ENCODE data around the gene PRKAB1. TPM values are rescaled to one million over a fixed set of nuclear protein-coding genes. Genes with fewer than 3 reads are reported as not detected.

The PRKAB1 gene
- polyA plus RNA-seq, 2 of the 4 experiments (the other 2 are of a cell fraction) = 19.0 to 49.2 TPM

DNA sequence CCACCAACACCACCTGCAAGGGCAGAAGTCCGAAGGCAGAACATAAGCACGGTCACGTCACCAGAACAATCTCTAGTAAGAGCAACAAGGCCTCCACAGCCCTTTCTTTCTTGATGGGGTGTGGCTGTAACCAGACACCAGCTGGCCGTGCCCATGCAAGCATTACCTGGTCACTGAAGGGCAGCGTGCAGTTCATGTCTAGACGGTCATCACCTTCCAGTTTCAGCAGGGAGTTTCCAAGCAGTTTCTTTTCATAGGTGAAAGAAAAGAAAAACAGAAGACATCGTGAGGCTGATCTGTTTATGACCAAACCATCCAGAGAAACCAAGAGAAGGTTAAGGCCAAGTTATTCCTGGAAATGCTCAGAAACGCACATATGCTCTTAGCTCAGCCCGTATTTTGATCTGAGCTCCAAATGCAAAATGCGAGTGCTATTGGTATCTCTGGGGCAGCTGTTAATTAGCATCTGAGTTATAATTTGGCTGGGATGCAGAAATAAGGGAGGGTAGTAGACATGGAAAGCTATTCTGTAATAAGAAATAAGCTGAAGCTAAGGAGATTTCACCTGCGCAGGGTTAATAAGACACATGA is 42.5 kb downstream of the PRKAB1 start:
- ChIA-PET POLR2A (no interaction called here), CTCF (interaction anchor here (1.7 kb wide), 1 partner anchor 9 kb away, joined by 6 read pairs; no protein-coding TSS in a partner anchor)
- H3K4me2 ChIP-seq = no peak overlapping the region
- FAIRE-seq = no peak
- ATAC-seq = no peak
- H3K9me3 ChIP-seq = no peaks in the 10 kb centered on the region
- no peaks in the 10 kb centered on the region for H3K4me1 ChIP-seq
- 93% methylated on average over 11 of the region's 11 CpGs for WGBS (ENCODE audit: missing lambda C conversion rate)
- TF ChIP-seq PBX3 (IDR thresholded peaks at IDR 0.05) (no peak), NFE2L2 (conservative IDR thresholded peaks at IDR 0.05; ENCODE audit: low read length) (no peak), CEBPB (IDR thresholded peaks at IDR 0.05) (no peak), CBX2 (IDR thresholded peaks at IDR 0.05; ENCODE audit: borderline replicate concordance, low read depth) (no peak), CBX8 (IDR thresholded peaks at IDR 0.05) (no peak), ELK1 (IDR thresholded peaks at IDR 0.05; ENCODE audit: low read depth, low read length) (no peak), BCL3 (IDR thresholded peaks at IDR 0.05) (no peak), JUNB (IDR thresholded peaks at IDR 0.05) (no peak), MAFK (IDR thresholded peaks at IDR 0.05; ENCODE audit: partially characterized antibody) (no peak), POLR2A (IDR thresholded peaks at IDR 0.05; ENCODE audit: low read length) (no peak), FOXS1 (CRISPR knock-in tag; IDR thresholded peaks at IDR 0.05) (no peak), PHF8 (IDR thresholded peaks at IDR 0.05; ENCODE audit: borderline replicate concordance, low read depth) (no peak), ZNF302 (CRISPR knock-in tag; IDR thresholded peaks at IDR 0.05) (no peak)
- TF ChIP-seq, protein P1, sequence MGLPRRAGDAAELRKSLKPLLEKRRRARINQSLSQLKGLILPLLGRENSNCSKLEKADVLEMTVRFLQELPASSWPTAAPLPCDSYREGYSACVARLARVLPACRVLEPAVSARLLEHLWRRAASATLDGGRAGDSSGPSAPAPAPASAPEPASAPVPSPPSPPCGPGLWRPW (IDR thresholded peaks at IDR 0.05) = no peak
- TF ChIP-seq, protein P2, sequence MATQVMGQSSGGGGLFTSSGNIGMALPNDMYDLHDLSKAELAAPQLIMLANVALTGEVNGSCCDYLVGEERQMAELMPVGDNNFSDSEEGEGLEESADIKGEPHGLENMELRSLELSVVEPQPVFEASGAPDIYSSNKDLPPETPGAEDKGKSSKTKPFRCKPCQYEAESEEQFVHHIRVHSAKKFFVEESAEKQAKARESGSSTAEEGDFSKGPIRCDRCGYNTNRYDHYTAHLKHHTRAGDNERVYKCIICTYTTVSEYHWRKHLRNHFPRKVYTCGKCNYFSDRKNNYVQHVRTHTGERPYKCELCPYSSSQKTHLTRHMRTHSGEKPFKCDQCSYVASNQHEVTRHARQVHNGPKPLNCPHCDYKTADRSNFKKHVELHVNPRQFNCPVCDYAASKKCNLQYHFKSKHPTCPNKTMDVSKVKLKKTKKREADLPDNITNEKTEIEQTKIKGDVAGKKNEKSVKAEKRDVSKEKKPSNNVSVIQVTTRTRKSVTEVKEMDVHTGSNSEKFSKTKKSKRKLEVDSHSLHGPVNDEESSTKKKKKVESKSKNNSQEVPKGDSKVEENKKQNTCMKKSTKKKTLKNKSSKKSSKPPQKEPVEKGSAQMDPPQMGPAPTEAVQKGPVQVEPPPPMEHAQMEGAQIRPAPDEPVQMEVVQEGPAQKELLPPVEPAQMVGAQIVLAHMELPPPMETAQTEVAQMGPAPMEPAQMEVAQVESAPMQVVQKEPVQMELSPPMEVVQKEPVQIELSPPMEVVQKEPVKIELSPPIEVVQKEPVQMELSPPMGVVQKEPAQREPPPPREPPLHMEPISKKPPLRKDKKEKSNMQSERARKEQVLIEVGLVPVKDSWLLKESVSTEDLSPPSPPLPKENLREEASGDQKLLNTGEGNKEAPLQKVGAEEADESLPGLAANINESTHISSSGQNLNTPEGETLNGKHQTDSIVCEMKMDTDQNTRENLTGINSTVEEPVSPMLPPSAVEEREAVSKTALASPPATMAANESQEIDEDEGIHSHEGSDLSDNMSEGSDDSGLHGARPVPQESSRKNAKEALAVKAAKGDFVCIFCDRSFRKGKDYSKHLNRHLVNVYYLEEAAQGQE (IDR thresholded peaks at IDR 0.05) = no peak
- TF ChIP-seq, protein P3, sequence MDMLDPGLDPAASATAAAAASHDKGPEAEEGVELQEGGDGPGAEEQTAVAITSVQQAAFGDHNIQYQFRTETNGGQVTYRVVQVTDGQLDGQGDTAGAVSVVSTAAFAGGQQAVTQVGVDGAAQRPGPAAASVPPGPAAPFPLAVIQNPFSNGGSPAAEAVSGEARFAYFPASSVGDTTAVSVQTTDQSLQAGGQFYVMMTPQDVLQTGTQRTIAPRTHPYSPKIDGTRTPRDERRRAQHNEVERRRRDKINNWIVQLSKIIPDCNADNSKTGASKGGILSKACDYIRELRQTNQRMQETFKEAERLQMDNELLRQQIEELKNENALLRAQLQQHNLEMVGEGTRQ (IDR thresholded peaks at IDR 0.05) = no peak
- no peak overlapping the region for H3K4me3 ChIP-seq
- DNase-seq (ENCODE audit: low read depth in 1 of 2, low spot score in 1 of 2) = no peak
- no peak overlapping the region for H3K27ac ChIP-seq

GRCh38 chr12:119710965-119711551 is 43.1 kb downstream of the PRKAB1 start:
- H3K4me1 ChIP-seq = peaks cover 4% of the 10 kb centered on the region; the same call in 2 of the 3 replicates
- ChIA-PET POLR2A (no interaction called here), CTCF (interaction anchor here (1.7 kb wide), 1 partner anchor 10 kb away, joined by 6 read pairs; no protein-coding TSS in a partner anchor)
- 95% methylated on average over 15 of the region's 15 CpGs for whole genome bisulfite sequencing (ENCODE audit: missing lambda C conversion rate)
- ATAC-seq (no peak), DNase-seq (ENCODE audit: low read depth in 1 of 2, low spot score in 1 of 2) (no peak), FAIRE-seq (no peak)
- H3K27ac ChIP-seq = no peak overlapping the region
- no peak for TF ChIP-seq NFE2L2 (conservative IDR thresholded peaks at IDR 0.05; ENCODE audit: low read length)
- no peak for TF ChIP-seq RCOR1 (IDR thresholded peaks at IDR 0.05; ENCODE audit: low read depth, low read length)
- no peak for TF ChIP-seq NPAS2 (CRISPR knock-in tag; IDR thresholded peaks at IDR 0.05; ENCODE audit: borderline replicate concordance)
- no peak for TF ChIP-seq BHLHE40 (IDR thresholded peaks at IDR 0.05; ENCODE audit: low read depth, low read length)
- TF ChIP-seq, protein P4, sequence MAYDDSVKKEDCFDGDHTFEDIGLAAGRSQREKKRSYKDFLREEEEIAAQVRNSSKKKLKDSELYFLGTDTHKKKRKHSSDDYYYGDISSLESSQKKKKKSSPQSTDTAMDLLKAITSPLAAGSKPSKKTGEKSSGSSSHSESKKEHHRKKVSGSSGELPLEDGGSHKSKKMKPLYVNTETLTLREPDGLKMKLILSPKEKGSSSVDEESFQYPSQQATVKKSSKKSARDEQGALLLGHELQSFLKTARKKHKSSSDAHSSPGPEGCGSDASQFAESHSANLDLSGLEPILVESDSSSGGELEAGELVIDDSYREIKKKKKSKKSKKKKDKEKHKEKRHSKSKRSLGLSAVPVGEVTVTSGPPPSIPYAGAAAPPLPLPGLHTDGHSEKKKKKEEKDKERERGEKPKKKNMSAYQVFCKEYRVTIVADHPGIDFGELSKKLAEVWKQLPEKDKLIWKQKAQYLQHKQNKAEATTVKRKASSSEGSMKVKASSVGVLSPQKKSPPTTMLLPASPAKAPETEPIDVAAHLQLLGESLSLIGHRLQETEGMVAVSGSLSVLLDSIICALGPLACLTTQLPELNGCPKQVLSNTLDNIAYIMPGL (CRISPR knock-in tag; IDR thresholded peaks at IDR 0.05; ENCODE audit: borderline replicate concordance) = no peak
- TF ChIP-seq, protein P5, sequence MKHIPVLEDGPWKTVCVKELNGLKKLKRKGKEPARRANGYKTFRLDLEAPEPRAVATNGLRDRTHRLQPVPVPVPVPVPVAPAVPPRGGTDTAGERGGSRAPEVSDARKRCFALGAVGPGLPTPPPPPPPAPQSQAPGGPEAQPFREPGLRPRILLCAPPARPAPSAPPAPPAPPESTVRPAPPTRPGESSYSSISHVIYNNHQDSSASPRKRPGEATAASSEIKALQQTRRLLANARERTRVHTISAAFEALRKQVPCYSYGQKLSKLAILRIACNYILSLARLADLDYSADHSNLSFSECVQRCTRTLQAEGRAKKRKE (CRISPR knock-in tag; IDR thresholded peaks at IDR 0.05; ENCODE audit: low read depth) = no peak
- H3K9me3 ChIP-seq = no peaks in the 10 kb centered on the region
- no peak overlapping the region for H3K4me3 ChIP-seq
- no peak overlapping the region for H3K4me2 ChIP-seq

All from A549 (cell line).